ENCODE measurements around the gene BANF2.
"Not testable (repeated sequence)": the region's sequence is repeated elsewhere in the genome, so short reads cannot be mapped to it uniquely, and the experiment has no call there.

BANF2 gene

GRCh38 chr20:17699931-17700351 is at the start of gene BANF2:
BANF2 (plus strand) TSS chr20:17699966; CDS start chr20:17725026, 25,060 bp downstream.
- no peak for ATAC-seq
- Mint-ChIP-seq H3K4me1 (no peaks in the 10 kb centered on the region), H3K27me3 (no peaks in the 10 kb centered on the region), H3K27ac (peak within 1 kb of the TSS in 1 of 2 donors; percentile 74), H3K4me3 (no peak within 1 kb of the TSS), H3K9me3 (peaks cover 0 to 7% of the 10 kb centered on the region in 2 donors)
- DNase-seq: no peak

- ATAC-seq: no peak
- DNase-seq: no peak
- H3K27ac Mint-ChIP-seq: peak overlapping the region; percentile 6 to 25
- H3K27me3 Mint-ChIP-seq: no peaks in the 10 kb centered on the region
- H3K4me3 Mint-ChIP-seq: no peak overlapping the region
- H3K4me1 Mint-ChIP-seq: peaks cover 19% of the 10 kb centered on the region
- H3K9me3 Mint-ChIP-seq: no peaks in the 10 kb centered on the region
Measured at GRCh38 chr20:17650301-17651128, 49.3 kb upstream of the BANF2 start.

GRCh38 chr20:17651129-17651759 is 48.5 kb upstream of the BANF2 start:
- Mint-ChIP-seq H3K27ac (peak overlapping the region in 1 of 2 donors; percentile 13), H3K4me1 (peaks cover 21% of the 10 kb centered on the region), H3K9me3 (no peaks in the 10 kb centered on the region), H3K27me3 (no peaks in the 10 kb centered on the region), H3K4me3 (no peak overlapping the region)
- ATAC-seq (no peak), DNase-seq (no peak)

- peak overlapping the region in 1 of 2 donors; percentile 42 for H3K27ac Mint-ChIP-seq
- H3K4me3 Mint-ChIP-seq: no peak overlapping the region
- H3K27me3 Mint-ChIP-seq: no peaks in the 10 kb centered on the region
- H3K4me1 Mint-ChIP-seq: peaks cover 22% of the 10 kb centered on the region
- H3K9me3 Mint-ChIP-seq: no peaks in the 10 kb centered on the region
- DNase-seq: no peak
- peak; percentile 31 for ATAC-seq
Measured at GRCh38 chr20:17651760-17652388, 47.9 kb upstream of the BANF2 start.

- H3K27ac Mint-ChIP-seq: peak overlapping the region in 1 of 2 donors; percentile 42
- no peaks in the 10 kb centered on the region for H3K27me3 Mint-ChIP-seq
- H3K4me1 Mint-ChIP-seq: peaks cover 22% of the 10 kb centered on the region
- no peaks in the 10 kb centered on the region for H3K9me3 Mint-ChIP-seq
- no peak for DNase-seq
- no peak overlapping the region for H3K4me3 Mint-ChIP-seq
- peak; percentile 8 for ATAC-seq
Measured at GRCh38 chr20:17652411-17652810, 47.4 kb upstream of the BANF2 start.

GRCh38 chr20:17653835-17654648 is 45.7 kb upstream of the BANF2 start:
- ATAC-seq: no peak
- no peak for DNase-seq
- Mint-ChIP-seq H3K4me3 (no peak overlapping the region), H3K27ac (no peak overlapping the region), H3K4me1 (peaks cover 19% of the 10 kb centered on the region), H3K27me3 (no peaks in the 10 kb centered on the region), H3K9me3 (peaks cover 0 to 5% of the 10 kb centered on the region in 2 donors)

GRCh38 chr20:17654649-17655285 is 45.0 kb upstream of the BANF2 start:
- Mint-ChIP-seq H3K27ac (no peak overlapping the region), H3K27me3 (no peaks in the 10 kb centered on the region)
- ATAC-seq: no peak

GRCh38 chr20:17655286-17655651 is 44.5 kb upstream of the BANF2 start:
- no peak overlapping the region for H3K27ac Mint-ChIP-seq
- H3K4me3 Mint-ChIP-seq: no peak overlapping the region
- H3K9me3 Mint-ChIP-seq: peaks cover 0 to 14% of the 10 kb centered on the region in 2 donors
- ATAC-seq: no peak
- DNase-seq: no peak
- no peaks in the 10 kb centered on the region for H3K27me3 Mint-ChIP-seq
- peaks cover 11% of the 10 kb centered on the region for H3K4me1 Mint-ChIP-seq

More at GRCh38 chr20:17654649-17655285, 45.0 kb upstream of the BANF2 start:
- Mint-ChIP-seq H3K4me1 (peaks cover 12% of the 10 kb centered on the region), H3K9me3 (peaks cover 0 to 9% of the 10 kb centered on the region in 2 donors), H3K4me3 (no peak overlapping the region)
- DNase-seq: no peak

GRCh38 chr20:17655865-17656479 is 43.8 kb upstream of the BANF2 start:
- Mint-ChIP-seq H3K4me3 (no peak overlapping the region), H3K27me3 (no peaks in the 10 kb centered on the region), H3K4me1 (peaks cover 17% of the 10 kb centered on the region), H3K27ac (no peak overlapping the region), H3K9me3 (peaks cover 0 to 14% of the 10 kb centered on the region in 2 donors)
- ATAC-seq (peak; percentile 37), DNase-seq (no peak)

- Mint-ChIP-seq H3K27me3 (no peaks in the 10 kb centered on the region), H3K27ac (peak overlapping the region in 1 of 2 donors; percentile 74), H3K9me3 (peaks cover 0 to 14% of the 10 kb centered on the region in 2 donors), H3K4me3 (no peak overlapping the region), H3K4me1 (peaks cover 26% of the 10 kb centered on the region)
- DNase-seq (no peak), ATAC-seq (no peak)
Measured at GRCh38 chr20:17657079-17657825, 42.5 kb upstream of the BANF2 start.

GRCh38 chr20:17657898-17658647 is 41.7 kb upstream of the BANF2 start:
- Mint-ChIP-seq H3K4me1 (peaks cover 35% of the 10 kb centered on the region), H3K9me3 (peaks cover 0 to 14% of the 10 kb centered on the region in 2 donors), H3K27me3 (no peaks in the 10 kb centered on the region), H3K27ac (no peak overlapping the region), H3K4me3 (no peak overlapping the region)
- ATAC-seq (no peak), DNase-seq (no peak)

GRCh38 chr20:17658648-17658993 is 41.1 kb upstream of the BANF2 start:
- Mint-ChIP-seq H3K9me3 (peaks cover 0 to 14% of the 10 kb centered on the region in 2 donors), H3K27ac (no peak overlapping the region), H3K4me3 (no peak overlapping the region), H3K27me3 (no peaks in the 10 kb centered on the region), H3K4me1 (peaks cover 40% of the 10 kb centered on the region)
- ATAC-seq (no peak), DNase-seq (no peak)

GRCh38 chr20:17659344-17659743 is 40.4 kb upstream of the BANF2 start:
- not testable (repeated sequence) for H3K4me3 Mint-ChIP-seq, H3K27ac Mint-ChIP-seq, H3K27me3 Mint-ChIP-seq, DNase-seq, ATAC-seq
- peaks cover 0 to 14% of the 10 kb centered on the region in 2 donors for H3K9me3 Mint-ChIP-seq
- peaks cover 47% of the 10 kb centered on the region for H3K4me1 Mint-ChIP-seq
